A673 (cell line): ENCODE measurements around the gene IDI2.

Experiments used
- CTCF ChIP-seq: fragments of 300-800, 200-600 bp; sonication (generic); conservative IDR thresholded peaks from 2 replicates; pipeline ENCODE4 v1.5.1; 2017; ENCODE audit warnings: low read depth, mild to moderate bottlenecking, antibody characterized with exemption, low read length, moderate library complexity, mixed read lengths
- EZH2 ChIP-seq: fragments of 200-600 bp; sonication (generic); IDR thresholded peaks from 2 replicates; pipeline ENCODE4 v1.6.1; 2017; ENCODE audit warnings: borderline replicate concordance, low read depth, mild to moderate bottlenecking, mixed read lengths, antibody characterized with exemption, low read length; ENCODE audit not compliant: poor library complexity, severe bottlenecking

- TF ChIP-seq CTCF: no peak
- no peak for TF ChIP-seq EZH2
These were observed 32.8 kb downstream of the IDI2 start for GRCh38 chr10:992871-993270.
